IMR-90 (cell line): ENCODE data around the gene PRPF40B. TPM values are rescaled to one million over a fixed set of nuclear protein-coding genes. Genes with fewer than 3 reads are reported as not detected.

Experiments used
- ATAC-seq: fragments of 200-7000 bp; cut with Tn5 transposase; 2 replicates; pipeline ENCODE4 v1.9.1; 2020; ENCODE audit warnings: low read depth, mild to moderate bottlenecking, moderate library complexity
- BruUV-seq: library from RNA; stranded (reverse); fragments of 400-500 nt; replicated peaks from 2 replicates; lab custom pipeline; 2021; lab: Mats Ljungman, UMichigan
- CTCF ChIA-PET: fragments of 300-600 bp; formaldehyde crosslinking; extraction: SDS; loops from one replicate; lab custom pipeline; 2021; ENCODE audit warnings: antibody characterized with exemption; lab: Yijun Ruan, JAX
- POLR2A ChIA-PET: fragments of 300-600 bp; sonication (Branson Sonifier 250); formaldehyde crosslinking; loops from one replicate; lab custom pipeline; 2022; ENCODE audit warnings: antibody characterized with exemption; ENCODE audit not compliant: unreplicated experiment; lab: Charles Lee
- DNase-seq: peaks from one replicate; pipeline ENCODE4 v3.0.0; 2013
- H2AFZ ChIP-seq: replicated peaks from 2 replicates; pipeline ENCODE3; 2013; ENCODE audit warnings: low read length, mild to moderate bottlenecking; ENCODE audit not compliant: poor library complexity
- H2AK5ac ChIP-seq: 2 replicates; pipeline ENCODE4 v1.6.1; 2013; ENCODE audit warnings: low read depth, low read length, inconsistent platforms
- H2AK9ac ChIP-seq: replicated peaks from 2 replicates; pipeline ENCODE3; 2013; ENCODE audit warnings: mild to moderate bottlenecking, low read depth, low read length, moderate library complexity; ENCODE audit not compliant: poor library complexity
- H2BK120ac ChIP-seq: 2 replicates; pipeline ENCODE4 v1.6.1; 2013; ENCODE audit warnings: low read depth, low read length, inconsistent platforms
- H2BK15ac ChIP-seq: 3 replicates; pipeline ENCODE4 v1.6.1; 2013; ENCODE audit warnings: low read depth, low read length, inconsistent platforms
- H2BK20ac ChIP-seq: 2 replicates; pipeline ENCODE4 v1.6.1; 2013; ENCODE audit warnings: low read depth, mild to moderate bottlenecking, inconsistent platforms, low read length, moderate library complexity
- H2BK5ac ChIP-seq: 2 replicates; pipeline ENCODE4 v1.6.1; 2013; ENCODE audit warnings: mild to moderate bottlenecking, low read depth, low read length, inconsistent platforms; ENCODE audit not compliant: poor library complexity, severe bottlenecking
- H3K14ac ChIP-seq: replicated peaks from 2 replicates; pipeline ENCODE4 v1.6.1; 2013; ENCODE audit warnings: low read depth, low read length, inconsistent platforms
- H3K18ac ChIP-seq: 2 replicates; pipeline ENCODE4 v1.6.1; 2013; ENCODE audit warnings: low read depth, low read length, control low read depth
- H3K23ac ChIP-seq: 2 replicates; pipeline ENCODE4 v1.6.1; 2013; ENCODE audit warnings: low read depth, low read length, inconsistent platforms
- H3K27ac ChIP-seq: 2 replicates; pipeline ENCODE4 v1.5.1; 2013; ENCODE audit warnings: mild to moderate bottlenecking, control low read depth, low read length; ENCODE audit not compliant: insufficient read depth
- H3K27me3 ChIP-seq: 2 replicates; pipeline ENCODE4 v1.6.1; 2013; ENCODE audit warnings: low read length; ENCODE audit not compliant: control insufficient read depth, insufficient read depth
- H3K36me3 ChIP-seq: 2 replicates; pipeline ENCODE4 v1.6.1; 2013; ENCODE audit warnings: low read length, mixed read lengths; ENCODE audit not compliant: control insufficient read depth, insufficient read depth
- H3K4ac ChIP-seq: 2 replicates; pipeline ENCODE4 v1.6.1; 2013; ENCODE audit warnings: low read depth, low read length, inconsistent platforms
- H3K4me1 ChIP-seq: 2 replicates; pipeline ENCODE4 v1.6.1; 2013; ENCODE audit warnings: low read length, mixed read lengths; ENCODE audit not compliant: control insufficient read depth, insufficient read depth
- H3K4me2 ChIP-seq: 2 replicates; pipeline ENCODE4 v1.6.1; 2013; ENCODE audit warnings: low read depth, mild to moderate bottlenecking, control low read depth, low read length, moderate library complexity
- H3K4me3 ChIP-seq: 2 replicates; pipeline ENCODE4 v1.5.1; 2013; ENCODE audit warnings: low read depth, mild to moderate bottlenecking, control low read depth, low read length, moderate library complexity; ENCODE audit not compliant: insufficient read depth
- H3K56ac ChIP-seq: 2 replicates; pipeline ENCODE4 v1.6.1; 2013; ENCODE audit warnings: low read length, inconsistent platforms; ENCODE audit not compliant: insufficient read depth; ENCODE audit errors: extremely low read depth
- H3K79me1 ChIP-seq, 2 experiments: 2 replicates each; pipeline ENCODE4 v1.6.1; 2013; ENCODE audit warnings: low read length in 2 of 2, inconsistent platforms in 1 of 2, low read depth in 1 of 2
- H3K9ac ChIP-seq: 2 replicates; pipeline ENCODE4 v1.6.1; 2013; ENCODE audit warnings: low read depth, low read length, control low read depth
- H3K9me1 ChIP-seq: 2 replicates; pipeline ENCODE4 v1.6.1; 2013; ENCODE audit warnings: low read length, inconsistent platforms; ENCODE audit not compliant: insufficient read depth
- H3K9me3 ChIP-seq: 2 replicates; pipeline ENCODE4 v1.6.1; 2013; ENCODE audit warnings: low read length; ENCODE audit not compliant: control insufficient read depth, insufficient read depth
- H4K20me1 ChIP-seq: 2 replicates; pipeline ENCODE4 v1.6.1; 2013; ENCODE audit warnings: low read length, inconsistent platforms; ENCODE audit not compliant: insufficient read depth
- H4K5ac ChIP-seq: 2 replicates; pipeline ENCODE4 v1.6.1; 2013; ENCODE audit warnings: mild to moderate bottlenecking, low read depth, low read length, control low read depth
- H4K8ac ChIP-seq, 2 experiments: 2 replicates each; pipeline ENCODE4 v1.6.1; 2013; ENCODE audit warnings: low read depth in 2 of 2, low read length in 2 of 2, control low read depth in 1 of 2, inconsistent platforms in 1 of 2
- H4K91ac ChIP-seq: 2 replicates; pipeline ENCODE4 v1.6.1; 2013; ENCODE audit warnings: low read depth, low read length, inconsistent platforms; ENCODE audit not compliant: insufficient read depth
- MXI1 ChIP-seq: IDR thresholded peaks from 2 replicates; pipeline ENCODE4 v1.6.1; 2012; ENCODE audit warnings: low read depth, mild to moderate bottlenecking, low read length, moderate library complexity, borderline replicate concordance
- POLR2A ChIP-seq: IDR thresholded peaks from 2 replicates; pipeline ENCODE4 v1.6.1; 2012; ENCODE audit warnings: mild to moderate bottlenecking, low read depth, low read length
- RAD21 ChIP-seq: IDR thresholded peaks from 2 replicates; pipeline ENCODE4 v1.6.1; 2012; ENCODE audit warnings: low read length, improper control_type of control experiment
- SMC3 ChIP-seq: fragments of 150-350 bp; IDR thresholded peaks from 2 replicates; pipeline ENCODE4 v1.6.1; 2016; ENCODE audit warnings: low read depth, mild to moderate bottlenecking, antibody characterized with exemption, low read length, moderate library complexity
- WGBS, 2 experiments: methylation state at CpG; one replicate each; pipeline versions ENCODE4 v1.1.5 to v1.1.7; 2013; ENCODE audit warnings: missing lambda C conversion rate in 2 of 2; ENCODE audit not compliant: insufficient read length in 1 of 2; ENCODE audit errors: extremely low coverage in 2 of 2; 5-methylcytosine and 5-hydroxymethylcytosine counted together
- dilution Hi-C: fragments of 300-500 bp; cut with HindIII; formaldehyde crosslinking; loops from one replicate; pipeline ENCODE4 v1.14.3; 2018; ENCODE audit warnings: low sequenced_read_pairs; ENCODE audit not compliant: unreplicated experiment
- in situ Hi-C: fragments of 300-500 bp; cut with MboI; formaldehyde crosslinking; loops from 3 replicates; pipeline ENCODE4 v1.14.3; 2019; ENCODE audit warnings: low sequenced_read_pairs, inconsistent platforms, mixed read lengths
- intact Hi-C: fragments of 100-400 bp; cut with micrococcal nuclease; formaldehyde crosslinking; loops from 2 replicates; pipeline ENCODE4 v1.10.0; 2022
- polyA plus RNA-seq, 3 experiments: library from polyadenylated mRNA; depleted of rRNA; stranded (reverse); fragments of >200 nt; gene quantifications; 2 replicates each; pipeline ENCODE4 v1.2.3, GENCODE V29; 2012; ENCODE audit warnings: low replicate concordance in 1 of 3
- total RNA-seq: library from RNA; depleted of rRNA; stranded (reverse); fragments of >200 nt; gene quantifications from 2 replicates; pipeline ENCODE4 v1.2.3, GENCODE V29; 2012
- TF ChIP-seq, protein P1 (sequence below): fragments of 150-350 bp; IDR thresholded peaks from 2 replicates; pipeline ENCODE4 v1.6.1; 2017; ENCODE audit warnings: mild to moderate bottlenecking, antibody characterized with exemption, low read length, low read depth

The PRPF40B gene
- total and polyA plus RNA-seq, 2 of the 4 experiments (the other 2 are of a cell fraction): 5.0 to 11.8 TPM

GRCh38 chr12:49615725-49616124 is 7.6 kb upstream of the PRPF40B start:
- no TSS peak for BruUV-seq
- CTCF ChIA-PET: no interaction called here

More at GRCh38 chr12:49615725-49616124, 7.6 kb upstream of the PRPF40B start:
- Histone ChIP-seq H3K14ac (no peak overlapping the region), H2BK20ac (no peak overlapping the region), H3K36me3 (no peaks in the 10 kb centered on the region), H3K4ac (no peak overlapping the region), H3K4me2 (no peak overlapping the region), H3K27me3 (peaks cover 3% of the 10 kb centered on the region; the same call in 1 of the 2 replicates), H3K27ac (no peak overlapping the region), H2BK120ac (no peak overlapping the region), H2AK9ac (no peak overlapping the region), H2AFZ (no peak overlapping the region), H3K9ac (no peak overlapping the region), H3K4me1 (no peaks in the 10 kb centered on the region), H3K4me3 (no peak overlapping the region), H4K5ac (no peak overlapping the region), H3K23ac (no peak overlapping the region), H4K20me1 (no peaks in the 10 kb centered on the region), H2BK15ac (no peak overlapping the region), H4K8ac (no peak overlapping the region), H3K56ac (no peak overlapping the region), H2BK5ac (no peak overlapping the region), H3K79me1 (no peaks in the 10 kb centered on the region), H3K9me1 (no peaks in the 10 kb centered on the region), H3K18ac (no peak overlapping the region), H3K9me3 (peaks cover 2% of the 10 kb centered on the region; the same call in 1 of the 2 replicates), H2AK5ac (no peak overlapping the region), H4K91ac (no peak overlapping the region)
- dilution Hi-C loops: no loop called here
- in situ Hi-C loops: no loop called here
- no peak for TF ChIP-seq RAD21
- TF ChIP-seq SMC3: no peak
- no peak for TF ChIP-seq MXI1
- TF ChIP-seq POLR2A: no peak
- TF ChIP-seq, protein P1, sequence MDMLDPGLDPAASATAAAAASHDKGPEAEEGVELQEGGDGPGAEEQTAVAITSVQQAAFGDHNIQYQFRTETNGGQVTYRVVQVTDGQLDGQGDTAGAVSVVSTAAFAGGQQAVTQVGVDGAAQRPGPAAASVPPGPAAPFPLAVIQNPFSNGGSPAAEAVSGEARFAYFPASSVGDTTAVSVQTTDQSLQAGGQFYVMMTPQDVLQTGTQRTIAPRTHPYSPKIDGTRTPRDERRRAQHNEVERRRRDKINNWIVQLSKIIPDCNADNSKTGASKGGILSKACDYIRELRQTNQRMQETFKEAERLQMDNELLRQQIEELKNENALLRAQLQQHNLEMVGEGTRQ: no peak
- intact Hi-C loops: no loop called here
- WGBS, 2 experiments: no CpG with 5 or more reads among the region's 7 CpGs
- DNase-seq: peak; percentile 45
- no peak for ATAC-seq
- POLR2A ChIA-PET: no interaction called here
